GM12892 (cell line): ENCODE results near the gene ZBTB2.
A peak's percentile ranks its signal among the peaks of the same experiment; 100 is the strongest.
"Not testable (repeated sequence)": the region's sequence is repeated elsewhere in the genome, so short reads cannot be mapped to it uniquely, and the experiment has no call there.

ENCODE experiments used
- DNase-seq: peaks from one replicate; pipeline ENCODE4 v3.0.0; 2011; ENCODE audit not compliant: insufficient read length
- FAIRE-seq: peaks from 2 replicates; lab custom pipeline; 2011; peaks lifted over from hg19 to GRCh38; lab: Jason Lieb, UNC
- POLR2A ChIP-seq: IDR thresholded peaks from 2 replicates; pipeline ENCODE4 v1.6.1; 2011; ENCODE audit warnings: low read depth, low read length, control low read depth
- POLR2AphosphoS5 ChIP-seq: IDR thresholded peaks from 2 replicates; pipeline ENCODE4 v1.6.1; 2011; ENCODE audit warnings: low read depth, low read length, control low read depth
- TAF1 ChIP-seq: IDR thresholded peaks from 2 replicates; pipeline ENCODE4 v1.6.1; 2011; ENCODE audit warnings: low read depth, mild to moderate bottlenecking, control low read depth, low read length, borderline replicate concordance

Gene ZBTB2

DNA sequence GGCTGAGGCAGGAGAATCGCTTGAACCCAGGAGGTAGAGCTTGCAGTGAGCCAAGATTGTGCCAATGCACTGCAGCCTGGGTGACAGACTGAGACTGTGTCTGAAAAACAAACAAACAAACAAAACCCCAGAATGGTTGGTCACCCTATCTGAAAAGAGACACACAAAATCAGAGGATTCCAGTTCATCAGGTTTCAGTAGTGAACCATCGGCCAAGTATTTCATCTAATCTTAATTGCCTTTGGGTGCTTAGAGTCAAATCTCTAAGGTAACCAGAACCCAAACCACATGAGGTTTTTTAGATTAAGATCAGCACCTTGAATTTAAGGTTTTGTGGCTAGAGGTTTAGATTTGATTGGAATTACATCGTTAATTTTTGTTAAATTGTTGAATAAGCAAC, 8.3 kb upstream of the ZBTB2 start:
- FAIRE-seq (no peak), DNase-seq (no peak)
- TF ChIP-seq POLR2AphosphoS5 = peak; percentile 14; the same call in 1 of the 2 replicates
- TF ChIP-seq POLR2A = no peak
- no peak for TF ChIP-seq TAF1

DNA sequence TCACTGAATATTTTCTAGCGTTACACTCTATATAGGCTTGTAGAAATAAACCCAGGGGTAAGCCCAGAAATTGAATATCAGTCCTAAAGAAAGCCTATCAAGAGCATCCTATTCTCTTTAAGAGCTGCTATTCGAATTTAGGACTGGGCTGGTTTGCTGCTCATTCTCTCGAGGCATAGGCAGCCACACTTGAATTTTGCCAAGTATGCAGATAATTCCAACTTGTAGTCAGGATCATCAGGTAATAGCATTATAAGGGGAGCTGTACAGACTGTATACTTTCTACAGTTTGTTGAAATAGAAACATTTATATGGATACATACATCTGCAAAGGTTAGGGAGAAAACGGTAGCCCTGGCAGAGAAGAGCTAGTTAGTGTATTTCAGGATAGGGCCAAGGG, 2.1 kb upstream of the ZBTB2 start:
- FAIRE-seq (no peak), DNase-seq (no peak)
- TF ChIP-seq POLR2AphosphoS5 (no peak), POLR2A (no peak), TAF1 (no peak)

DNA sequence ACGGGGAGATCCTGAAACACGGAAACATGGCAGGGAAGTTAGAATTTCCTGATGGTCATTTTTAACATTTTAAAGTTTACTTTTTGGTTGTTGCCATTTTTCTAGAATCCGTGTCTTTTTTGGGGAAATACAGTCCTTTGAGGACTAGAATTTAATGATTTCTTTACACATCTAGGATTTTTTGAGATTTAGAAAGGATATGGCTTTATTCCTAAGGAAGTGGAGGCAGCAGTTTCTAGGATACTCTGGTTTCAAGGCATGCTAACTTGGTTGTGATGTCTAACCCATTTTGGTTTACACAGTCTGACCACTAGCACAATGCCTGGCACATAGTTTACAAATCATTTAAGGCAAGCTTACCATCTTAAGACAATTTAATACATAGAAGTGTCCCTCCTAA, 1.1 kb upstream of the ZBTB2 start:
- no peak for TF ChIP-seq TAF1
- no peak for FAIRE-seq
- no peak for DNase-seq

DNA sequence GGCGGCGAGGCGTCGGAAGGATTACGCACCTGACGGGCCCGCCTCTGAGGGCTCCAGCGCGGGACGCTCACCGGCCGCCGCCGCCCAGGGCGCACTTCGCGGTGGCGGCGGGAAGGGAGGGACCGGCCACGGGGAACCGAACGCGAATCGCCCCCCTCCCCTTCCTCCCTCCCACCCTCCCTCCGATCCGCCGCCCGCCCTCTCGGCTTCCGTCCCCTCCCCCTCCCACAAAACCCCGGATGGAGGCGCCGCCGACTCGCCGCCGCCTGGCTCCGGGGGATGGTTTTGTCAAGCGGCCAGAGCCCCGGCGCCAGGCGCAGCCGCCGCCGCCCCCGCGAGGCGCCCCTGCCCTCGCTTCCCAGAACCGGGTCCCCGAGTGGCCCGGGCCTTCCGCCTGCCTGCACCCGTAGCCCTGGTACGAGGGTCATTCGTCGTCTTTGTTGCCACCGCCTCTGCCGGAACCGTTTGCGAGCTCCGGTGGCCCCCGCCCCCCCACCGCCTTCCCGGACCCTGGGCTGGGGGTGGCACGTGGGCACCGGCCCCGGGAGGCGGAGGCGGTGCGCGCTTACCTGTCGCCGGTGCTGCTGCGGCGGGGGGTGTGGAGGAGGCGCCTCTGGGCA, 398 bp downstream of the ZBTB2 start:
- peak; percentile 54 for DNase-seq
- no peak for FAIRE-seq
- peak; percentile 74; the same call in 1 of the 2 replicates for TF ChIP-seq POLR2A
- peak; percentile 1; the same call in 1 of the 2 replicates for TF ChIP-seq TAF1
- TF ChIP-seq POLR2AphosphoS5 = peak; percentile 68

DNA sequence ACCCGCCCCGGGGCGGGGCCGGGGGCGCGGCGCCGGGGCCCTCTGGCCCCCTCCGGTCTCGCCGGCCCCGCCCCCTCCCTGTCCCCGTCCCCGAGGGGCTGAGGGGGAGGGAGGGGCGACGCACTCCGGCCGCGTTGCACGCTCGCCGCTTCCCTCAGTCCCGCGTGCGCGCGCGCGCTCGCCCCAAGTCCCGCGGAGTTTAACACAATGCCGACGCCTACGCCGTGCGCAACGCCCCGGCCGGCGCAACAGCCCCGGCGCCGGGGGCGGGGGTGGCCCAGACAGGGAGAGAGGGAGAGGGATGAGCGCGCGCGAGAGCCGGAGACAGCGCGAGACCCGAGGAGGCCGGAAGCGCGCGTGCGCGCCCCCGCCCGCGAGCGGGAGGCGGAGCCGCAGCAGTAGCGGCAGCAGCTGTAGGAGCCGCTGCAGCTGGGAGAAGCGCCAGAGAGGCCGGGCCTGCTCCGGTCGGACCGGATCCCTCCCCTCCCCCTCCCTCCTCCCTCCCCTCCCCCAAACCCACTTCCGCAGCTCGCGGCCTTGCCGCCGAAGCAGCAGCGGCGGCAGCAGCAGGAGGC, 996 bp downstream of the ZBTB2 start:
- peak; percentile 98 for FAIRE-seq
- DNase-seq = peak; percentile 87
- TF ChIP-seq POLR2AphosphoS5 = peak; percentile 65; the same call in 1 of the 2 replicates
- peak; percentile 36; the same call in 1 of the 2 replicates for TF ChIP-seq POLR2A
- TF ChIP-seq TAF1 = peak; percentile 88

DNA sequence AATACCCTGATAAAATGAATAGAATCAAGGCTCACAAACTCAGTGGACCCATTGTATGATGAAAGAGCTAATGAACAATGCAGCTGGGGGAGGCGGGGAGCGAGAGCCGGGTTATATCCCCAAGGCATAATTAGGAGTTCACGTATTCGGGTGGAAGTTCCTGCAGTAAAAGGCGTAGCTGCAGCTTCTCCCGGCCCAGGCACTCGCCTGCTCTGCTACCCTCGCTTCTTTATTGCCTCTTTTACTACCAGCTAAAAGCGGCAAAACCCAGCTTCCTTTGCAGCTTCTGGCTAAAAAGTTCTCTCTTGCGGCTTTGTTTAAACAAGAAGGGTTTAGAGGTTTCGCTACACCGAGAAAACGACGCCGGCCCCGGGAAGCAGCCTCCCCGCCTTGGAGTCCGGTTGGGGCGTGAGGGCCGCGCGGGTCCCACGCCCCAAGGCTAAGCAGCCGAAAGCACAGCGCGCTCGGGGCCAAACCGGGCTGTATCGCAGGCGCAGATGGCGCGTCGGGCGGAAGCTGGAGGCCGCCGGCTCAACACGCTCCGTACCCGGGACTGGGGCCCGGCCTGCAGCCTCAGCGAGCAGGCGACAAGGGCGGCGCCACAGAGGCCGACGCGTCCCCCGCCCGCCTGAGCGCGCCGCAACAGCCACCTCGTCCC, 1.6 kb downstream of the ZBTB2 start:
- TF ChIP-seq POLR2A (peak; percentile 88), TAF1 (peak; percentile 82), POLR2AphosphoS5 (no peak)
- FAIRE-seq (no peak), DNase-seq (no peak)

DNA sequence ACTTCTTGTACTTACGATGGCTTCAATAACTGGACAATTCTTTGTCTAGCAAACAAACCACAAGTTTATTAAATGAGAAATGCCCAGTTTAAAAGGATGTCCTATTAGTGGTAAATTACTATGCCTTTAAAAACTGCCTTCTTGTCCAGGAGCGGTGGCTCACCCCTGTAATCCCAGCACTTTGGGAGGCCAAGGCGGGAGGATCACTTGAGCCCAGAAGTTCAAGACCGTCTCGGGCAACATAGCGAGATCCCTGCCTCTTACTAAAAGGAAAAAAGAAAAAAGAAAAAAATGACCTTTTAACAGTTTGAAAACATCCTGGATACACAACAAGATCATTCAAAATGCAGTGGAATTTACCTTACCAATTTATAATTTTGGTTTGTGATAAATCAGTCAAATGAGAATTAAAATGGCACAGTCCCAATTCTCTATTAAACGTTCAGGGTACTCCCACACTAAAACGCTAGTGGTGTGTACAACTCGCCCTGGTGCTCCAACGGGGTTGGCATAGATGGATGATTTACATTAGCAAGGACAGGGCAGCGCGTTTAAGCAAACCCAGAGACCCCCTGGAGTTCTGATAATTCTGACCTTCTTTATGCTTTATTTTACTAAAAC, 2.3 kb downstream of the ZBTB2 start:
- no peak for DNase-seq
- TF ChIP-seq TAF1 (no peak), POLR2A (no peak), POLR2AphosphoS5 (no peak)
- FAIRE-seq = no peak

DNA sequence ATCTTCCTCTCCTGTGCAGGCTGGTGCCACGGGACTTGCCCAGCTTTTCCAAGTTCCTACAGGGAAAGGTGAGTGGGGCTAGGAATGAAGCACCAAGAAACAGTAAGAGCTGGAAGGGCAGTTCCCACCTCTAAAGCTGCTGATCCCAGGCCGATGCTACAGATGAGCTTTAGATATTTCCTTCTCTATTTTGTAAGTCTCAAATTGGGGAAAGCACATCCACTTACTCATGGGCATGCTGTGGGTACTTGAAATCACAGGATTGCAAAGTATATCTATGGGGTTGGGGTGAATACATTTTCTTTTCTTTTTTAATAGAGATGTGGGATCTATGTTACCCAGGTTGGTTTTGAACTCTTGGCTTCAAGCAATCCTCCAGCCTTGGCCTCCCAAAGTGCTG, 3.1 kb downstream of the ZBTB2 start:
- TF ChIP-seq POLR2A (no peak), TAF1 (no peak)
- DNase-seq = no peak
- FAIRE-seq = no peak

DNA sequence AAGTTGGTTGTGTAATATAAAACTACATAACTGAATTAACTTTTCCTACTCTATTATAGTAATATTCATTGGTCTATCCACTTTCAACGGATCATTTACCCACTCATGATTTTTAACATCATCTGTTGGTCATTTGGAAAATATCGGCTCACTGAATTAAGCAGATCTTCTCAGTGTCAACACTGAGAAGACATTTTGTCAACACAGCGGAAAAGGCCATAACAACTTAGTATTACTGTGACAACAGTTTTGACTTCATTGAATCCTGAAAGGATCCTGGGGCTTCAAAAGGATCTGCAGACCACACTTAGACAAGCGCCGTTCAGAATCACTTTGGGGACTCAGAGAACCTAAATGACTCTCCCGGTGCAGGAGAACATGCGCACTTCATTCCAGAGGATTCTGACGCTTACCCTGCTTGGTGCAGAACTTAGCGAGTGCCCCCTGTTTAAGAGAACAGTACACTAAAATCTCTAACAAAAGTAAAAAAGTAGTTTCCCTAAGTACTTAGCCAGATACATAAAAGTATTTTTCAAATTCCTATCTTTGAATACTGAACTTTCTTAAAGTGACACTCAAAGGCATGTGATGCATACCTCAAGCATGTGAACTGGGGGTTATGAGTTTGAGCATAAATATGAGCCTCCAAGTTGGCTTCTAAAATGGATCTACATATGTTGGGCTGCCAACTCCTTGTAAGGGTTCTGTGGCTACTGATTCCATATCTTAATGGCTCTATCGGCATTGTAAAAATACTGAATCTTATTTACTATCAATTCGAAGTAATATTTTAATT, 4.0 kb downstream of the ZBTB2 start:
- FAIRE-seq (no peak), DNase-seq (no peak)
- TF ChIP-seq POLR2A (no peak), POLR2AphosphoS5 (no peak), TAF1 (no peak)

DNA sequence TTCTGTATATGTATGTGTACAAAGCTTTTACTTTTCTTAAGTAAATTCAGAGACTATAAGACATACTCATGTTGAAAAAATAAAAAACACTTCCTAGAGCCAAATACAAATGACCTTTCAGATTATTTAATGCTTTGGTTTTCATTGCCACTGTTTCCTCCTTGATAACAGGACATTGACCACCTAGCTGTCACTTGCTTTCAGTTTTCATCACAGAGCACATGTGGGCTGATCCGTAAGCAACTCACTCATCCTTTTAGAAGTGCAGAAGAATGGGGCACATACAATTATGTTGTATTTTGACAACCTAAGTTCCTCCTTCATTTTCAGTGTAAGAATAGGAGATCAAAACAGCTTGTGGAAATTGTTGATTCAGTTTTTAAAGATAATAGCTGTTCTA, 6.2 kb downstream of the ZBTB2 start:
- FAIRE-seq (peak; percentile 27), DNase-seq (no peak)
- TF ChIP-seq POLR2AphosphoS5 = no peak
- TF ChIP-seq TAF1 = no peak
- TF ChIP-seq POLR2A = no peak

DNA sequence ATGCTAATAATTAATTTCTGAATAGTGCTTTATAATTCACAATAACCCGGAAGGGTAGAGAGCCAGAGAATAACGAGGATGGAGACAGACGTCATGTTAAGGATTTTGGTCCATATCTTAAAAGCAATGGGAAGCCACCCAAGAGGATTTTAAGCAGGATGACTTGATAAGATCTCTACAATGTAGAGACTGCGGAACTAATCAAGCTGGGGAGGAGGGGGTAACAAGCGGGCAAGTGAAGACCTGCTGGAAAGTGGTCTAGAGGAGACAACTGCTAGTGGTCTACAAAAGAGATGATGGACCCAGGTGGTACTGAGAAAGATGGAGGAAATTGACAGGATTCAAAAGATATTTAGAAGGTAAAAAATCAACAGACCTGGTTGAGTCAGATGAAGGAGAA, 7.2 kb downstream of the ZBTB2 start:
- DNase-seq (no peak), FAIRE-seq (no peak)
- no peak for TF ChIP-seq POLR2A
- no peak for TF ChIP-seq POLR2AphosphoS5
- no peak for TF ChIP-seq TAF1

DNA sequence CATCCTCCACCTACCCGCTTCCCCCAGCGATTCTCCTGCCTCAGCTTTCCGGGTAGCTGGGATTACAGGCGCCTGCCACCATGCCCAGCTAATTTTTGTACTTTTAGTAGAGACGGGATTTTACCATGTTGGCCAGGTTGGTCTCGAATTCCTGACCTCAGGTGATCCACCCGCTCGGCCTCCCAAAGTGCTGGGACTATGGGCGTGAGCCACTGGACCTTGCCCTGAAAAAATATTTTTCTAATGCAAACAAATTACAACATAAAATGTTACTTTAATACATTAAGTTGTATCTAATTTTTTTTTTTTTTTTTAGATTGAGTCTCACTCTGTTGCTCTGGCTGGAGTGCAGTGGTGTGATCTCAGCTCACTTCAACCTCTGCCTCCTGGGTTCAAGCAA, 8.7 kb downstream of the ZBTB2 start:
- DNase-seq, FAIRE-seq: not testable (repeated sequence)
